Measurements from ENCODE around the gene PIM1.

Gene PIM1

DNA sequence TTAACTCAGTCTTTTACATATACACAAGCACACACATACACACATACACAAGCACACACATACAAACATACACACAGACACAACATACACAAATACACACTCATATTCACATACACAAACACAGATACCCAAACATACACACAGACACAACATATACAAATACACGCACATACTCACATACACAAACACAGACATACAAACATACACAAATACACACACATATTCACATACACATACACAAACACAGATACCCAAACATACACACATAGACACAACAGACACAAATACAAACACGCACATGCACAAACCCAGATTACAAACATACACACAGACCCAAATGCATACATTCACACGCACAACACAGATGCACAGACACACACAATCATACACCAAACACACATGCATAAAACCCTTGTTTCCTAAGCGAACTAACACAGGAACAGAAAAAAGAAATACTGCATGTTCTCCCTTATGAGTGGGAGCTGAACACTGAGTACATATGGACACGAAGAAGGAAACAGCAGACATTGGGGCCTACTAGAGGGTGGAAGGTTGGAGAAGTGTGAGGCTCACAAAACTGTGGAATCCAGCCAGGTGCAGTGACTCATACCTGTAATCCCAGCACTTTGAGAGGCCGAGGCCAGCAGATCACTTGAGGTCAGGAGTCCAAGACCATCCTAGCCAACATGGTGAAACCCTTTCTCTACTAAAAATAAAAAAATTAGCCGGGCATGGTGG is 34.2 kb downstream of the PIM1 start:
- TF ChIP-seq, protein P1, sequence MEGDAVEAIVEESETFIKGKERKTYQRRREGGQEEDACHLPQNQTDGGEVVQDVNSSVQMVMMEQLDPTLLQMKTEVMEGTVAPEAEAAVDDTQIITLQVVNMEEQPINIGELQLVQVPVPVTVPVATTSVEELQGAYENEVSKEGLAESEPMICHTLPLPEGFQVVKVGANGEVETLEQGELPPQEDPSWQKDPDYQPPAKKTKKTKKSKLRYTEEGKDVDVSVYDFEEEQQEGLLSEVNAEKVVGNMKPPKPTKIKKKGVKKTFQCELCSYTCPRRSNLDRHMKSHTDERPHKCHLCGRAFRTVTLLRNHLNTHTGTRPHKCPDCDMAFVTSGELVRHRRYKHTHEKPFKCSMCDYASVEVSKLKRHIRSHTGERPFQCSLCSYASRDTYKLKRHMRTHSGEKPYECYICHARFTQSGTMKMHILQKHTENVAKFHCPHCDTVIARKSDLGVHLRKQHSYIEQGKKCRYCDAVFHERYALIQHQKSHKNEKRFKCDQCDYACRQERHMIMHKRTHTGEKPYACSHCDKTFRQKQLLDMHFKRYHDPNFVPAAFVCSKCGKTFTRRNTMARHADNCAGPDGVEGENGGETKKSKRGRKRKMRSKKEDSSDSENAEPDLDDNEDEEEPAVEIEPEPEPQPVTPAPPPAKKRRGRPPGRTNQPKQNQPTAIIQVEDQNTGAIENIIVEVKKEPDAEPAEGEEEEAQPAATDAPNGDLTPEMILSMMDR (IDR thresholded peaks at IDR 0.05; ENCODE audit: insufficient read depth, low read depth, low read length, missing control alignments) = no peak
- DNase-seq (ENCODE audit: low read depth) = peak; percentile 54
- H3K4me3 ChIP-seq (ENCODE audit: low read length) = no peak overlapping the region

DNA sequence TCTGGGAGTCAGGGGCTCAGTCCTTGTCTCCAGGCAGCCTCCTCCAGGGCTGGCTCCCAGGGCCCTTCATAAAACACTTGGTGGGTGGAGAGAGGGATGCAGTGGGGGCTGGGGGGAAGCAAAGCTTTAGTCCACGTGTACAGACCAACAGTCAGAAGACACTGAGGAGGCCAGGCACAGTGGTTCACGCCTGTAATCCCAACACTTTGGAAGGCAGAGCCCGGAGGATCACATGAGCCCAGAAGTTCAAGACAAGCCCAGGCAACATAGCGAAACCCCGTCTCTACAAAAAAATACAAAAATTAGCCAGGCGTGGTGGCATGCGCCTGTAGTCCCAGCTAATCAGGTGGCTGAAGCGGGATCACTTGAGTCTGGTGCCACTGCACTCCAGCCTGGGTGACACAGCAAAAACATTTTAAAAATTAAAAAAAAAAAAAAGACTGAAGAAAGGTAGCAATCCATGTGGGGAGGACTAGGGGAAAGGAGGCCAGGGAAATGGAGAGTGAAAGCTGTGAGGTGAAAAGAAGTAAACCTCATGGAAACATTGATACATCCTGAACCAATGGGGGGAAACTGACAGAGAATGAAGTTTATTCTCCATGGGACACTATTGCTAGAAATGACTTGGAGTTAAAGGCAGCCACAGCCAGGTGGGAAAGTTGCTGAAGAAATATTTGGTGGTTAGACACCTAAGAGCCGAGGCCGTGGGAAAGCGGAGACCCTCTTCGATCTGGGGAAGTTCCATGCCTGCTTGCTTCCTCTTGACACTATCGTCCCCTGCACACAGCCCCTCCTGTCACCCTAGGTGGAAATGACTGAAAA is 35.4 kb downstream of the PIM1 start:
- no peak for DNase-seq (ENCODE audit: low read depth)
- no peak overlapping the region for H3K4me3 ChIP-seq (ENCODE audit: low read length)
- TF ChIP-seq, protein P1 (IDR thresholded peaks at IDR 0.05; ENCODE audit: insufficient read depth, low read depth, low read length, missing control alignments) = no peak

DNA sequence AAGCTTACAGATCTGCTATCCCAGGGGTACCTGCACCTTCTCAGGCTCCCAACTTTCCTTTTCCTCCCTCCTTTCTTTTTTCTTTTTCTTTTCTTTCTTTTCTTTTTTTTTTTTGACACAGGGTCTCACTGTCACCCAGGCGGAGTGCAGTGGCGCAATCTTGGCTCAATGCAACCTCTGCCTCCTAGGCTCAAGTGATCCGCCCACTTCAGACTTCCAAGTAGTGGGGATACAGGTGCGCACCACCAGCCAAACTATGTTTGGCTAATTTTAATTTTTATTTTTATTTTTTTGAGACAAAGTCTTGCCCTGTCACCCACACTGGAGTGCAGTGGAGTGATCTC is 36.0 kb downstream of the PIM1 start:
- H3K4me3 ChIP-seq (ENCODE audit: low read length) = no peak overlapping the region
- DNase-seq (ENCODE audit: low read depth) = no peak
- TF ChIP-seq, protein P1 (IDR thresholded peaks at IDR 0.05; ENCODE audit: insufficient read depth, low read depth, low read length, missing control alignments) = no peak

DNA sequence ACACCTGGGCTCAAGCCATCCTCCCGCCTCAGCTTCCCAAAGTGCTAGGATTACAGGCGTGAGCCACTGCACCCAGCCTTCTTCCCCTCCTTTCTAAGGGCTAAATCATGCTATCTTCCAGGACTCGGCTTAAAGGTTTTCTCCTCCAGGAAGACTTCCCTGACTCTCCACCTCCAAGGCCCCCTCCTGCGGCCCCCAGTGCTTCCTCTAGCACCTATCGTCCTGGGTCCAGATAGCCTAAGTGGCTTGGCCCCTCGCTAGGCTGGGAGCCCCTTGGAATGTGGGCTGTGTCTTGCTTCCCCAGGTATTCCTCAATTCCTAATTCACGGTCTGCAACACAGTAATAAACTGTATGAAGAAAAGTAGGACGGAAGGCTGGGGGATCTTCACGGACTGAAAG is 36.7 kb downstream of the PIM1 start:
- no peak overlapping the region for H3K4me3 ChIP-seq (ENCODE audit: low read length)
- TF ChIP-seq, protein P1 (IDR thresholded peaks at IDR 0.05; ENCODE audit: insufficient read depth, low read depth, low read length, missing control alignments) = no peak
- DNase-seq (ENCODE audit: low read depth) = no peak

DNA sequence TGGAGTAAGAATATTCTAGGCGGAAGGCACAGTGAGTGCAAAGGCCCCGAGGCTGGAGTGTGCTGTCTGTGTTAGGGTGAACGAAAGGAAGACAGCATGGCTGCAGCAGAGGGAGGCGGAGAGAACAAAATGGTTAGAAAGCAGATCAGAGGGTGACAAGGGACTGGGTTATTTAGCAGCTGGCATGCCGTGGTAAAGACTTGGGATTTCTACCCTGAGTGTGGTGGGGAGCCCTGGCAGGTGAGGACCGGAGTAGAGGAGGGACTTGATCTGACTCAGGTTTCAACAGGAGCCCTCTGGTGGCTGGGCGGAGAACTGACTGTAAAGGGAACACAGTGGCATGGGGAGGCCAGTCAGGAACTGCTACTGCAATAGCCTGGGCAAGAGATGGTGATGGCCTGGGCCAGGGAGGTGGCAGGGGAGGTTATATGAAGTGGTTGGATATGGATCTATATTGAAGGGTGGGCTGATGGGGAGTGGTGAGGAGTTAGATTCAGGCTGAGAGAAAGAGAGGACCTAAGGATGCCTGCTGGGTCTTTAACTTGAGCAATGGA is 38.0 kb downstream of the PIM1 start:
- DNase-seq (ENCODE audit: low read depth) = peak; percentile 90
- TF ChIP-seq, protein P1 (IDR thresholded peaks at IDR 0.05; ENCODE audit: insufficient read depth, low read depth, low read length, missing control alignments) = peak; percentile 94
- H3K4me3 ChIP-seq (ENCODE audit: low read length) = no peak overlapping the region

DNA sequence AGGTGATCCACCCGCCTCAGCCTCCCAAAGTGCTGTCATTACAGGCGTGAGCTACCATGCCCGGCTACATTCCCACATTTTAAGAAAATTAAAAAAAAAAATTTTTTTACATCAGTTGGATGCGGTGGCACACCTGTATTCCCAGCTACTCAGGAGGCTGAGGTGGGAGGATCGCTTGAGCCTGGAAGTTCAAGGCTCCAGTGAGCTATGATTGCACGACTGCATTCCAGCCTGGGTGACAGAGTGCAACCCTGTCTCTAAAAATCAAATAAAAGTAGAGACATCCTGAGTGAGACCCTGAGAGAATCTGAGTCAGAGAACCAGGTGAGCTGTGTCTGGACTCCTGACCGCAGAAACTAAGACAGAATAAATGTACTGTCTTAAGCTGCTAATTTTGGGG is 38.8 kb downstream of the PIM1 start:
- DNase-seq (ENCODE audit: low read depth) = no peak
- TF ChIP-seq, protein P1 (IDR thresholded peaks at IDR 0.05; ENCODE audit: insufficient read depth, low read depth, low read length, missing control alignments) = no peak
- H3K4me3 ChIP-seq (ENCODE audit: low read length) = no peak overlapping the region

All from epithelial cell of esophagus (primary cell).